Psoas muscle (tissue), 8 donors: ENCODE results near the gene PPFIBP2. TPM values are rescaled to one million over a fixed set of nuclear protein-coding genes. Genes with fewer than 3 reads are reported as not detected.

ENCODE experiments used
- ATAC-seq, 4 donors: fragments of 200-7000 bp; cut with Tn5 transposase; one replicate each; pipeline ENCODE4 v1.9.1; 2020; ENCODE audit warnings: moderate library complexity in 3 of 4, mild to moderate bottlenecking in 2 of 4
- DNase-seq, 2 donors: peaks; one replicate each; pipeline ENCODE4 v3.0.0-alpha.2; 2020
- H3K27ac ChIP-seq: fragments of 200-600 bp; one replicate; pipeline ENCODE4 v1.8.0; 2022
- H3K27me3 ChIP-seq, 3 donors: fragments of 200-600 bp in 1 of 3; one replicate each; pipeline versions ENCODE4 v1.6.1 to v1.8.0; 2013 to 2022; ENCODE audit warnings: low read length in 2 of 3, mild to moderate bottlenecking in 2 of 3, moderate library complexity in 1 of 3; ENCODE audit not compliant: insufficient read depth in 3 of 3
- H3K36me3 ChIP-seq, 2 donors: fragments of 200-600 bp in 1 of 2; one replicate each; pipeline versions ENCODE4 v1.6.1 to v1.8.0; 2013 to 2022; ENCODE audit warnings: low read depth in 1 of 2, mild to moderate bottlenecking in 1 of 2, moderate library complexity in 1 of 2; ENCODE audit not compliant: insufficient read depth in 1 of 2
- H3K4me1 ChIP-seq: fragments of 200-600 bp; one replicate; pipeline ENCODE4 v1.8.0; 2022
- H3K4me3 ChIP-seq: fragments of 200-600 bp; one replicate; pipeline ENCODE4 v1.8.0; 2022; ENCODE audit warnings: mild to moderate bottlenecking
- H3K9me3 ChIP-seq: fragments of 200-600 bp; one replicate; pipeline ENCODE4 v1.8.0; 2022
- WGBS, 3 donors: extraction: QIAGEN DNeasy Blood & Tissue Kit; methylation state at CpG; one replicate each; pipeline versions ENCODE4 v1.1.6 to v1.1.7; 2013; 5-methylcytosine and 5-hydroxymethylcytosine counted together
- intact Hi-C, 2 donors: fragments of 100-400 bp; cut with DNase I; formaldehyde crosslinking; loops; one replicate each; pipeline versions ENCODE4 v1.11.0 to v1.14.2; 2022
- polyA plus RNA-seq, 3 donors: library from polyadenylated mRNA; stranded (reverse); fragments of 200-250 nt; gene quantifications; one replicate each; pipeline ENCODE4 v1.2.3, GENCODE V29; 2013
- total RNA-seq, 4 donors: library from RNA; stranded (reverse); fragmentation: NEBNext Ultra II Directional in 2 of 4; extraction: Animal tissue kit (Norgen Biotek cat#: 25700) in 2 of 4; gene quantifications; one replicate each; pipeline versions ENCODE4 v1.2.1 to v1.2.4, GENCODE V29; 2021 to 2023
- TF ChIP-seq, protein P1 (sequence below): fragments of 200-600 bp; IDR thresholded peaks from one replicate; pipeline ENCODE4 v1.8.0; 2022; ENCODE audit warnings: antibody characterized with exemption
- donor health status: healthy with polysubstance abuse.
- donor health status: DM: no; HTN: no; CAD: no; lungs with moderate emphysema.
- donor health status: Bipolar disorder and iron deficiency.
- donor health status: healthy.
- donor health status: DM: yes; HTN: yes; CAD: no.
- donor health status: DM: no; HTN: no; CAD: no.
- donor health status: DM: no; HTN: no; CAD: no.
- donor health status: DM: yes; HTN: yes; CAD: no.

Gene PPFIBP2
- total and polyA plus RNA-seq, 7 donors = 7.4 to 54.8 (median 19.7) TPM

DNA sequence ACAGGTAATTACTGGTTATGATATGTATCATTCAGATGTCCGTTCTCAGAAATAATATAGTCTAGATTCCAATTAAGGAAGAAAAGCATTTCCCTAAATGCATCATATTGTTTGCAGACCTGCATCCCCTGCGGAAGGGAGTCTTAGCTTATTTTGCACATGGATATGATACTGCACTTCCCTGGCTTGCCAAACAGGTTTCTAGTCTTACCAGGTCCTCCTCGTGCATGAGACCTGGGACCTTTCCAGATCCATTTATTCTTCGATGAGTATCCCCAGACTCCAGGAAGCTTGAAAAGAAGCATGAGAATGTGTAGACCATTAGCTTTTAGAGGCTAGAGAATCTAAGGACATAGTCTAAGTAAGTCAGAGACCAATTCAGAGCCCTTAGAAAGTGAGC, 128.9 kb downstream of the PPFIBP2 start:
- Histone ChIP-seq H3K4me1 (no peaks in the 10 kb centered on the region), H3K27ac (no peak overlapping the region), H3K27me3 (no peaks in the 10 kb centered on the region), H3K36me3 (peaks cover 2 to 84% of the 10 kb centered on the region in 2 donors), H3K4me3 (no peak overlapping the region), H3K9me3 (no peaks in the 10 kb centered on the region)
- ATAC-seq (no peak), DNase-seq (no peak)
- TF ChIP-seq, protein P1, sequence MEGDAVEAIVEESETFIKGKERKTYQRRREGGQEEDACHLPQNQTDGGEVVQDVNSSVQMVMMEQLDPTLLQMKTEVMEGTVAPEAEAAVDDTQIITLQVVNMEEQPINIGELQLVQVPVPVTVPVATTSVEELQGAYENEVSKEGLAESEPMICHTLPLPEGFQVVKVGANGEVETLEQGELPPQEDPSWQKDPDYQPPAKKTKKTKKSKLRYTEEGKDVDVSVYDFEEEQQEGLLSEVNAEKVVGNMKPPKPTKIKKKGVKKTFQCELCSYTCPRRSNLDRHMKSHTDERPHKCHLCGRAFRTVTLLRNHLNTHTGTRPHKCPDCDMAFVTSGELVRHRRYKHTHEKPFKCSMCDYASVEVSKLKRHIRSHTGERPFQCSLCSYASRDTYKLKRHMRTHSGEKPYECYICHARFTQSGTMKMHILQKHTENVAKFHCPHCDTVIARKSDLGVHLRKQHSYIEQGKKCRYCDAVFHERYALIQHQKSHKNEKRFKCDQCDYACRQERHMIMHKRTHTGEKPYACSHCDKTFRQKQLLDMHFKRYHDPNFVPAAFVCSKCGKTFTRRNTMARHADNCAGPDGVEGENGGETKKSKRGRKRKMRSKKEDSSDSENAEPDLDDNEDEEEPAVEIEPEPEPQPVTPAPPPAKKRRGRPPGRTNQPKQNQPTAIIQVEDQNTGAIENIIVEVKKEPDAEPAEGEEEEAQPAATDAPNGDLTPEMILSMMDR = no peak
- 35 to 67% (median 42%) methylated on average over 4 of the region's 4 CpGs for WGBS, 3 donors
- intact Hi-C loops = no loop called here

- H3K27me3 ChIP-seq = no peaks in the 10 kb centered on the region
- H3K27ac ChIP-seq = no peak overlapping the region
- WGBS, 3 donors = 79 to 90% (median 82%) methylated on average over 4 of the region's 4 CpGs
- no peak for ATAC-seq
- H3K4me3 ChIP-seq = no peak overlapping the region
- no peak for DNase-seq
- peaks cover 2 to 86% of the 10 kb centered on the region in 2 donors for H3K36me3 ChIP-seq
- intact Hi-C loops = no loop called here
- no peaks in the 10 kb centered on the region for H3K9me3 ChIP-seq
- no peaks in the 10 kb centered on the region for H3K4me1 ChIP-seq
- TF ChIP-seq, protein P1 = no peak
Observed at GRCh38 chr11:7643314-7643713, 129.5 kb downstream of the PPFIBP2 start.

- Histone ChIP-seq H3K36me3 (peaks cover 3 to 87% of the 10 kb centered on the region in 2 donors), H3K4me3 (no peak overlapping the region), H3K4me1 (no peaks in the 10 kb centered on the region), H3K9me3 (no peaks in the 10 kb centered on the region), H3K27me3 (no peaks in the 10 kb centered on the region), H3K27ac (no peak overlapping the region)
- ATAC-seq (no peak), DNase-seq (no peak)
- intact Hi-C loops = loop anchor here in 1 of 2 donors (5.0 kb wide), 1 partner anchor 83 kb away; no protein-coding TSS in a partner anchor
- WGBS, 3 donors = 87 to 91% (median 88%) methylated on average over 3 of the region's 3 CpGs
- TF ChIP-seq, protein P1 = no peak
Observed at GRCh38 chr11:7645206-7645605, 131.4 kb downstream of the PPFIBP2 start.

- TF ChIP-seq, protein P1 = no peak
- peaks cover 5 to 87% of the 10 kb centered on the region in 2 donors for H3K36me3 ChIP-seq
- intact Hi-C loops = loop anchor here in 1 of 2 donors (5.0 kb wide), 1 partner anchor 85 kb away; no protein-coding TSS in a partner anchor
- H3K9me3 ChIP-seq = no peaks in the 10 kb centered on the region
- 91 to 95% (median 91%) methylated on average over 2 of the region's 2 CpGs for WGBS, 3 donors
- H3K4me1 ChIP-seq = no peaks in the 10 kb centered on the region
- ATAC-seq (no peak), DNase-seq (no peak)
- no peak overlapping the region for H3K27ac ChIP-seq
- no peak overlapping the region for H3K4me3 ChIP-seq
- no peaks in the 10 kb centered on the region for H3K27me3 ChIP-seq
Observed at GRCh38 chr11:7646866-7647265, 133.1 kb downstream of the PPFIBP2 start.

GRCh38 chr11:7648264-7648663, 134.5 kb downstream of the PPFIBP2 start:
- H3K36me3 ChIP-seq = peaks cover 5 to 87% of the 10 kb centered on the region in 2 donors
- intact Hi-C loops = loop anchor here in 1 of 2 donors (5.0 kb wide), 1 partner anchor 86 kb away; no protein-coding TSS in a partner anchor
- no peak overlapping the region for H3K27ac ChIP-seq
- H3K4me3 ChIP-seq = no peak overlapping the region
- H3K9me3 ChIP-seq = no peaks in the 10 kb centered on the region
- no peaks in the 10 kb centered on the region for H3K4me1 ChIP-seq
- DNase-seq (no peak), ATAC-seq (no peak)
- TF ChIP-seq, protein P1 = no peak
- WGBS, 3 donors = 94 to 100% (median 95%) methylated on average over 3 of the region's 3 CpGs
- no peaks in the 10 kb centered on the region for H3K27me3 ChIP-seq
